Right hindlimb (tissue), 1 donor: ENCODE measurements around the gene GLB1L2.

Experiments used
- DNase-seq: peaks from one replicate; pipeline ENCODE4 v3.0.0-alpha.2; 2018

The GLB1L2 gene

GRCh38 chr11:134387501-134387900 is 55.7 kb downstream of the GLB1L2 start:
- no peak for DNase-seq

GRCh38 chr11:134388590-134388989 is 56.8 kb downstream of the GLB1L2 start:
- no peak for DNase-seq

GRCh38 chr11:134389464-134390180 is 57.8 kb downstream of the GLB1L2 start:
- no peak for DNase-seq

GRCh38 chr11:134390706-134391569 is 59.1 kb downstream of the GLB1L2 start:
- no peak for DNase-seq

- no peak for DNase-seq
Observed at GRCh38 chr11:134391656-134392055, 59.9 kb downstream of the GLB1L2 start.

GRCh38 chr11:134392953-134393615 is 61.3 kb downstream of the GLB1L2 start:
- no peak for DNase-seq

GRCh38 chr11:134393638-134394037 is 61.9 kb downstream of the GLB1L2 start:
- DNase-seq = no peak

- no peak for DNase-seq
Observed at GRCh38 chr11:134394311-134394710, 62.5 kb downstream of the GLB1L2 start.

- no peak for DNase-seq
Observed at GRCh38 chr11:134395002-134395401, 63.2 kb downstream of the GLB1L2 start.

GRCh38 chr11:134397304-134398078 is 65.7 kb downstream of the GLB1L2 start:
- no peak for DNase-seq

GRCh38 chr11:134398079-134398444 is 66.3 kb downstream of the GLB1L2 start:
- DNase-seq = no peak

- no peak for DNase-seq
Observed at GRCh38 chr11:134398644-134399292, 67.0 kb downstream of the GLB1L2 start.

- DNase-seq = no peak
Observed at GRCh38 chr11:134399293-134399654, 67.5 kb downstream of the GLB1L2 start.

GRCh38 chr11:134399996-134400395 is 68.2 kb downstream of the GLB1L2 start:
- no peak for DNase-seq

GRCh38 chr11:134401825-134402809 is 70.3 kb downstream of the GLB1L2 start:
- no peak for DNase-seq

GRCh38 chr11:134402910-134403309 is 71.1 kb downstream of the GLB1L2 start:
- no peak for DNase-seq

GRCh38 chr11:134404575-134405341 is 73.0 kb downstream of the GLB1L2 start:
- DNase-seq = no peak

GRCh38 chr11:134405436-134405835 is 73.6 kb downstream of the GLB1L2 start:
- no peak for DNase-seq

- no peak for DNase-seq
Observed at GRCh38 chr11:134405841-134406240, 74.1 kb downstream of the GLB1L2 start.
